Fibroblast of skin of back (primary cell): Measurements from ENCODE around the gene ZNF763.

Experiments used
- DNase-seq: peaks from one replicate; pipeline ENCODE4 v3.0.0-alpha.2; 2013

Gene ZNF763

DNA sequence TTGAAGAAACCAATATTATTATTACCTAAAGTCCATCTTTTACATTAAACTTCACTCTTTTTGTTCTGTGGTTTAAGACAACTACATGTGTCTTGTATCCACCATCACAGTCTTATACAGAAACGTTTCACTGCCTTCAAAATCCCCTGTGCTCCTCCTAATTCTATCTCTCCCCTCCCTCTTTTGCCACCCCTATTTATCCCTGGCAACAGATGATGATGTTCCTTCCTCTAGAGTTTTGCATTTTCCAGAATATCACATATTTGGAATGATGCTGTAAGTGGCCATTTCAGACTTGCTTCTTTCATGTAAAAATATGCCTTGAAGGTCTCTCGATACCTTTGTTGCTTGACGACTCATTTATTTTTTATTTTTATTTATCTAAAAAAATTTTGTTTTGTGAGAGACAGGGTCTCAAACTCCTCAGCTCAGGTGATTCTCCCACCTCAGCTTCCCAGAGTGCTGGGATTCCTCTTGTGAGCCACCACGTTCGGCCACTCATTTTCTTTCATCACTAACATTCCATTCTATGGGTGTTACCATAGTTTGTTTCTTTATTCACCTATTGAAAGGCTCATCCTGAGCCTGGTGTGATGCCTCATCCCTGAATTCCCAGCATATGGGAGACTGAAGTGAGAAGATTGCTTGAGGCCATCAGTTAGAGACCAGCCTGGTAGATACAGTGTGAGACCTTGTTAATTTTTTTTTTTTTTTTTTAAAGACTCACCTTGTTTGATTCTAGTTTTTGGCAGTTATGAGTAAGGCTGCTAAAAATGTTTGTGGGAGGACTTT, 8.4 kb downstream of the ZNF763 start:
- no peak for DNase-seq

DNA sequence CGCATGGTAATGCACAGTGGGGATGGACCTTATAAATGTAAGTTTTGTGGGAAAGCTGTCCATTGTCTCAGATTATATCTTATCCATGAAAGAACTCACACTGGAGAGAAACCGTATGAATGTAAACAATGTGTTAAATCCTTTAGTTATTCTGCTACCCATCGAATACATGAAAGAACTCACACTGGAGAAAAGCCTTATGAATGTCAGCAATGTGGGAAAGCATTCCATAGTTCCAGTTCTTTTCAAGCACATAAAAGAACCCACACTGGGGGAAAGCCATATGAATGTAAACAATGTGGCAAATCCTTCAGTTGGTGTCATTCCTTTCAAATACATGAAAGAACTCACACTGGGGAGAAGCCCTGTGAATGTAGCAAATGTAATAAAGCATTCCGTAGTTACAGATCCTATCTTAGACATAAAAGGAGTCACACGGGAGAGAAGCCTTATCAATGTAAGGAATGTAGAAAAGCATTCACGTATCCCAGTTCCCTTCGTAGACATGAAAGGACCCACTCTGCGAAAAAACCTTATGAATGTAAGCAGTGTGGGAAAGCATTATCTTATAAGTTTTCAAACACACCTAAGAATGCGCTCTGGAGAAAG, 13.8 kb downstream of the ZNF763 start:
- no peak for DNase-seq

DNA sequence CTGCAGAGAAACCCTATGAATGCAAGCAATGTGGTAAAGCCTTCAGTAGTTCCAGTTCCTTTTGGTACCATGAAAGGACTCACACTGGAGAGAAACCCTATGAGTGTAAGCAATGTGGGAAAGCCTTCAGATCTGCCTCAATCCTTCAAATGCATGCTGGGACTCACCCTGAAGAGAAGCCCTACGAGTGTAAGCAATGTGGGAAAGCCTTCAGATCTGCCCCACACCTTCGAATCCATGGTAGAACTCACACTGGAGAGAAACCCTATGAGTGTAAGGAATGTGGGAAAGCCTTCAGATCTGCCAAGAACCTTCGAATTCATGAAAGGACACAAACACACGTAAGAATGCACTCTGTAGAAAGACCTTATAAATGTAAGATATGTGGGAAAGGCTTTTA, 14.7 kb downstream of the ZNF763 start:
- no peak for DNase-seq

DNA sequence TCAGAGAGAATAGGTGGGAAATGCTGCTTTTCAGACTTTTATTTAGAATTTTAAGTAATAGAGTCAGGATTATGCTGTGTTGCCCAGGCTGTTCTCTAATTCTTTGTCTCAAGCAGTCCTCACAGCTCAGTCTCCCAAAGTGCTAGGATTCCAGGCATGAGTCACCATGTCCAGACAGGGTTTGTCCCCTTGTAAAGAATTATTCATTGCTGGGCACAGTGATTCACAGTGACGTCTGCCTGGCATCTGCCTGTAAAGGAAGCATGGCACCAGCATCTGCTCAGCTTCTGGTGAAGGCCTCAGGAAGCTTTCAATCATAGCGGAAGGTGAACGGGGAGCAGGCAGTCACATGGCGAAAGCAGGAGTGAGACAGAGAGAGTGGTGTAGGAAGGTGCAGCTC, 17.7 kb downstream of the ZNF763 start:
- peak; percentile 69 for DNase-seq

DNA sequence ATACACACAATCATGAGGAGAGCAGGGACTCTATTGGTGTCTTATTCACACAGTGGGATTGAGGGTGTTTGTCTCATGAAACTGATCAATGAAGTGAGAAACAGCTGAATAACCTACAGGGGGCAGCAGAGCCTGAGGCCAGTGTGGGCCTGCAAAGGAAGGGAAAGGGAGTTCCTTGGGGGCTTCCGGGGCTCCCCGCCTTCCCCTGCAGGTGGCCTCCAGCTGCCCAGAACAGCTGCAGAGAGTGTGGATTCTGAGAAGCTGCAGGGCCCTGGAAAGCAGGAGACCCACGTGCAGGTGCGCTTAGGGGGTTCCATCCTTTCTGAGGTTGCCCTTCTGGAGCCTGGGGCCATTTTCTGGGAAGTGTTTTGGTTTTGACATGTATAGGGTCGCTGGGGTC, 20.1 kb downstream of the ZNF763 start:
- no peak for DNase-seq

DNA sequence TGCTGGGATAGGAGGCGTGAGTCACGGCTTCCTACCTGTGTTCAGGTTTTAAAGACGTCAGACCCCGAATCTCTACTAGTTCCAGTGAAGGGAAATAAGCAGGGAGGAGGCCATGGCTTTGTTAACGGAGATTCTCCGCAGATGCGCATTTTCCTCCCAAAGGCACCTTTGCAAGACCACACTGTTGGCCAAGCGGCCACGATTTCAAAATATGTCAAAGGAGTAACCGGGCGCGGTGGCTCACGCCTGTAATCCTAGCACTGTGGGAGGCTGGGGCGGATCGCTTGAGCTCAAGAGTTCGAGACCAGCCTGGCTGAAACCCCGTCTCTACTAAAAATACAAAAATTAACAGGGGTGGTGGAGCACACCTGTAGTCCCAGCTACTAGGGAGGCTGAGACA, 21.9 kb downstream of the ZNF763 start:
- no peak for DNase-seq

DNA sequence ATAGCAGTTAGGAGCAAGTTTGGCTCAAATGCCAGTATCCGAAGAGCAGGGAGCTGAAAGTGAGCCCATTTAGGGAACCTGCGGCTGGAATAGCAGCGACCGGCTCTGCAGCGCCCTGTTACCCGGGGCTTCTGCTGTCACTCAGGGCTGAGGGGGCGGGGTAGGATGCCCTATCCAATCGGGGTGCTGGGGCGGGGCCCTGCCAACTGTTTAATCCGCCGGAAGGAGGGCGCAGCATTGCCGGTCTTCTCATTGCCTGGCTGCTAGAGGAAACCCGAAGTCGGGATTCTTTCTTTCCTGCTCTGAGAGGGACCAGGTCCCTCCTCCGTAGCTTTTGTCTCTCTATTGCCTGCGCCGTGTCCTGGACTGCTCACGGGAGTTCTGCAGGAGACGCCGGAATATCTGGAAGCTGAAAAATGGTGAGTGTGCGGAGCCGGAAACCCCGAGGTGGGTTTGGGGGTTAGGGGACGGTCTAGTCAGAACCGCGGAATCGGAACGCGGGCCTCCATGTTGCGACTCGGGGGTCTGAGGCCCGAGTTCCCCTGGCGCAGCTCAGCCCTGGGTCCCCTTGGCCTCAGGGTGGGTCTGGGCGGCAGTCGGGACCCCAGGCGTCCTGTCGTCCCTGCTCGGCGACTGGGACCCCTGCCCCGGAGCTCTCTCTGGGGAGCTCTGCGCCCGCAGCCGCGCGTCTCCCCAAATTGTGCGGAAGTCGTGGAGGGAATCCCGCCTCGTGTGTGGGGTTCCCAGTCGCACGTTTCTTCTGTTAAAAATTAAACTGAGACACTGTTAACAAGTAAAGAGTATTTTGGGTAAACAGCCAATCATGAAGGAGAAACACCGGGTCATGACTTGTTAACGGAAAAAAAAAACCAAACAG, 22.8 kb downstream of the ZNF763 start:
- DNase-seq: peak; percentile 95

DNA sequence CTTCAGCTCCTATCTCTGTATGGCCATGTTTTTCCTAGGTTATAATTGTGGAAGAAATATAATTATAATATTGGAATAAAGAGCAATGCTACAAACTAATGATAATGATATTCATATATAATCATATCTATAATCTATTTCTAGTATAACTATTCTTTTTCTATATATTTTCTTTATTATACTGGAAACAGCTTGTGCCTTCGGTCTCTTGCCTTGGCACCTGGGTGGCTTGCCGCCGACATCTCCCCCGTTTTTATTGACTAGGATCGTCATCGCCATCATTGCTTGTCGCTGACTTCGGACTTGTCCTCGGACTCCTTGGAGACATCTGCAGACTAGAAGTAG, 24.2 kb downstream of the ZNF763 start:
- DNase-seq: no peak

DNA sequence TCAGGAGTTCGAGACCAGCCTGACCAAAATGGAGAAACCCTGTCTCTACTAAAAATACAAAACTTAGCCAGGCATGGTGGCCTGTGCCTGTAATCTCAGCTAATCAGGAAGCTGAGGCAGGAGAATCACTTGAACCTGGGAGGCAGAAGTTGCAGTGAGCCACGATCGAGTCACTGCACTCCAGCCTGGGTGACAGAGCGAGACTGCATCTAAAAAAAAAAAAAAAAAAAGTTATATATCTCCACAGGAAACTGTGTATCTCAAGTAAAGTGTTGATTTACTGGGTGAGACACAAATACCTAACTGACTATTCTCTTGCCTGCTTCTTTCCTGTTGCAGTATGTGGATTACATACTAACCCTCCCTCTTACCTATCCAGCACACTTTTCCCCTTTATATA, 27.1 kb downstream of the ZNF763 start:
- DNase-seq: peak; percentile 44

DNA sequence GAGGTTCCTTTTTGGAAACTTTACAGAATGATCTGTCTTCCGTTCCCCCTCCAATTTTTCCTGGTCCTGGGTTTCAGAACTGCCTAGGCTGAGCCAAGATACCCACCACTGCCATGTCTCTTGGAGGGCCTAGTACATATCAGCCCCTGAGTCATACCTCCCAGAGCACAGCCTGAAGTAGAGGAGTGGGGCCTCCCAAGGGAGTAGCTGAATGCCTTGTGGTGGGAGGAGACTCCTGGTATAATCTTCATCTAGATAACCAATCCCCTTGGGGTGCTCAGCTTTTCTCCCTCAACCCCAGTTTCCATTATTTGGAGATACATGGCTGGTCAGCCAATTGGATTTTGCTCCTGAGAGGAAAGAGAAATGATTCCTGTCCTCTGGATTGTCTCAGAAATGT, 30.3 kb downstream of the ZNF763 start:
- DNase-seq: peak; percentile 89

DNA sequence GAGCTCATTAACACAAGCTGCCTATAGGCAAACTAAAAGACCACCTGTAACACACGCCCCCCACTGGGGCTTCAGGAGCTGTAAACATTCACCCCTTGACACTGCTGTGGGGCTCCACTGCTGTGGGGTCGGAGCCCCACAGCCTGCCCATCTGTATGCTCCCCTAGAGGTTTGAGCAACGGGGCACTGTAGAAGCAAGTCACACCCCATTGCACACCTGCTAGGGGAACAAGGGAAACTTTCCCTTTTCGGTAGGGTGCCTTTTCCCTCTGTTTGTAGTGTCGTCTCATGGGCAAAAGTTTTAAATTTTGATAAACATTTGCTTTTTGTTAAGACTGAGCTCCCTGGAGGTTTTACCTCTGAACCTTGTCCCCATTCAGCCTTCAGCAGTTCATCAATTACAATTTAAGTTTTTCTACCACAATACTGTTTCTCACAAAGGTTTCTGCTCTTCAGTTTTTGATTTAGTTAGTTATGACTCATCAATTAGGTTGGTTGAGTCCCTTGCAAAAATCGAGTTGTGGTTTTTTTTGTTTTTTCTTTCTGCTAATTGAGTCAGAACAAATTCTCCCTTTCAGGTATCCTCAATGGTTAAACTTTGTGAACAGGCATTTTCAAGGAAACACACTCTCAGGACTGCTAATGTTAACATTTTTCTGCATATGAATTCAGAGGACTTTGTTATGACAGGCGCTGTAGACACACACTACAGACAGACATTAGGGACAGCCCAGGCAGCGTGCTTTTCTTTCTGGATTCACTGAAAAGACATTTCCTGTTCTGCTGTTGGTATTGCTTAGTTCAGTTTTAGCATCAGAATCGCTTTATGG, 35.5 kb downstream of the ZNF763 start:
- peak; percentile 67 for DNase-seq

DNA sequence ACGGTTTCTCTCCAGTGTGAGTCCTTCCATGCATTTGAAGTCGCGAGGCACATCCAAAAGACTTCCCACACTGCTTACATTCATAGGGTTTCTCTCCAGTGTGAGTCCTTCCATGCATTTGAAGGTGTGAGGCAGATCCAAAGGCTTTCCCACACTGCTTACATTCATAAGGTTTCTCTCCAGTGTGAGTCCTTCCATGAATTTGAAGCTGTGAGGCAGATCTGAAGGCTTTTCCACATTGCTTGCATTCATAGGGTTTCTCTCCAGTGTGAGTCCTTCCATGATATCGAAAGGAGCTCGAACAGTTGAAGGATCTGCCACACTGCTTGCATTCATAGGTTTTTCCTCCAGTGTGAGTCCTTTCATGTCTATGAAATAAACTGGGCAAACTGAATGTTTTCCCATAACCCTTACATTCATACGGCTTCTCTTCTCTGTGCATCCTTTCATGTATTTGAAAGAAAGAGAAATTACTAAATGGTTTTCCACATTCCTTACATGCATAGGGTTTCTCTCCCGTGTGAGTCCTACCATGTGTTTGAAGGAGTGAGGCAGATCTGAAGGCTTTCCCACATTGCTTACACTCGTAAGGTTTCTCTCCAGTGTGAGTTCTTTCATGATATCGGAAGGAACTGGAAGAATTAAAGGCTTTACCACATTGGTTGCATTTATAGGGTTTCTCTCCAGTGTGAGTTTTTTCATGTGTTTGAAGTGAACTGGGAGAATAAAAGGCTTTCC, 50.3 kb downstream of the ZNF763 start:
- DNase-seq: no peak

DNA sequence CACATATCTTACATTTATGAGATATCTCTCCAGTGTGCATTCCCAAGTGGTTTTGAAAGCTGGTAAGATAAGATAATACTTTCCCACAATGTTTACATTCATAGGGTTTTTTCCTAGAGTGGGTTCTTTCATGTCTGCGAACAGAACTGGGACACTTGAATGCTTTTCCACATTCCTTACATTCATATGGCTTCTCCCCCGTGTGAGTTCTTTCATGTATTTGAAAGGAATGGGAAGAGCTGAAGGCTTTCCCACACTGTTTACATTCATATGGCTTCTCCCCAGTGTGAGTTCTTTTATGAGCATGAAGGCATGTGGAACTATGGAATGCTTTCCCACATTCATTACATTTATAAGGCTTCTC, 50.9 kb downstream of the ZNF763 start:
- peak; percentile 16 for DNase-seq
